K562 (cell line): ENCODE data around the gene RETREG2. TPM values are rescaled to one million over a fixed set of nuclear protein-coding genes. Genes with fewer than 3 reads are reported as not detected.

Source experiments
- ATAC-seq: fragments of 200-7000 bp; cut with Tn5 transposase; 3 replicates; pipeline ENCODE4 v1.9.1; 2020; ENCODE audit warnings: moderate library complexity
- BruUV-seq: library from RNA; stranded (reverse); fragments of 400-500 nt; replicated peaks from 2 replicates; lab custom pipeline; 2021; lab: Mats Ljungman, UMichigan
- CTCF ChIA-PET: fragments of 300-600 bp; formaldehyde crosslinking; extraction: SDS; loops from one replicate; lab custom pipeline; 2021; ENCODE audit warnings: low intra/inter-chr PET ratio; lab: Yijun Ruan, JAX
- POLR2A ChIA-PET: fragments of 300-600, 350-650 bp; sonication (Branson Sonifier 250); formaldehyde crosslinking; extraction: SDS; loops from one replicate; lab custom pipeline; 2021; ENCODE audit warnings: antibody characterized with exemption, inconsistent platforms; lab: Yijun Ruan, JAX
- DNase-seq, 4 experiments: peaks; one replicate each; pipeline versions ENCODE4 v3.0.0 to v3.0.0-alpha.2; 2011 to 2018; ENCODE audit warnings: low spot score in 3 of 4, mixed read lengths in 3 of 4; ENCODE audit errors: extremely low read depth in 1 of 4
- FAIRE-seq: peaks from 2 replicates; lab custom pipeline; 2011; peaks lifted over from hg19 to GRCh38; lab: Jason Lieb, UNC
- H2AFZ ChIP-seq: 2 replicates; pipeline ENCODE4 v1.6.0; 2011; ENCODE audit warnings: low read depth, low read length, control low read depth, inconsistent platforms
- H3K27ac ChIP-seq: fragments of 200-600 bp; 3 replicates; pipeline ENCODE4 v1.8.0; 2011; ENCODE audit warnings: low read depth, mild to moderate bottlenecking, control low read depth, inconsistent platforms, low read length, moderate library complexity, mixed read lengths; ENCODE audit errors: extremely low read depth
- H3K27me3 ChIP-seq, 2 experiments: fragments of 300-600 bp in 1 of 2; 2 replicates in 1 of 2; 3 replicates in 1 of 2; pipeline versions ENCODE4 v1.6.0 to v1.8.0; 2011; ENCODE audit warnings: inconsistent platforms in 2 of 2, low read length in 2 of 2, mild to moderate bottlenecking in 1 of 2, mixed read lengths in 1 of 2, moderate library complexity in 1 of 2; ENCODE audit not compliant: control insufficient read depth in 2 of 2, insufficient read depth in 2 of 2
- H3K36me3 ChIP-seq: fragments of 300-600 bp; 3 replicates; pipeline ENCODE4 v1.8.0; 2011; ENCODE audit warnings: mild to moderate bottlenecking, low read length, inconsistent platforms; ENCODE audit not compliant: control insufficient read depth, insufficient read depth
- H3K4me1 ChIP-seq, 2 experiments: fragments of 200-600 bp in 1 of 2; replicated peaks in 1 of 2; 2 replicates in 1 of 2; 3 replicates in 1 of 2; pipeline versions ENCODE4 v1.5.1 to v1.8.0; 2011; ENCODE audit warnings: inconsistent platforms in 2 of 2, low read length in 2 of 2, mild to moderate bottlenecking in 1 of 2, mixed read lengths in 1 of 2, moderate library complexity in 1 of 2; ENCODE audit not compliant: control insufficient read depth in 2 of 2, insufficient read depth in 2 of 2
- H3K4me2 ChIP-seq: 2 replicates; pipeline ENCODE4 v1.6.1; 2011; ENCODE audit warnings: low read length, control low read depth, inconsistent platforms, mixed read lengths; ENCODE audit not compliant: insufficient read depth
- H3K4me3 ChIP-seq: fragments of 200-600 bp; sonication (generic), shearing (Covaris generic); 2 replicates; pipeline ENCODE4 v1.5.1; 2016; ENCODE audit warnings: control low read depth, inconsistent platforms
- H3K79me2 ChIP-seq: fragments of 200-600 bp; 3 replicates; pipeline ENCODE4 v1.8.0; 2011; ENCODE audit warnings: low read length, inconsistent platforms; ENCODE audit not compliant: control insufficient read depth, insufficient read depth
- H3K9ac ChIP-seq, 2 experiments: 2 replicates each; pipeline versions ENCODE4 v1.6.0 to v1.6.1; 2011; ENCODE audit warnings: low read depth in 2 of 2, low read length in 2 of 2, control low read depth in 1 of 2, inconsistent platforms in 1 of 2, mild to moderate bottlenecking in 1 of 2, mixed read lengths in 1 of 2; ENCODE audit not compliant: insufficient read depth in 1 of 2
- H3K9me1 ChIP-seq: one replicate; pipeline ENCODE4 v1.6.0; 2011; ENCODE audit warnings: inconsistent platforms, mild to moderate bottlenecking, low read length, moderate library complexity; ENCODE audit not compliant: control insufficient read depth, insufficient read depth
- H3K9me3 ChIP-seq: replicated peaks from 2 replicates; pipeline ENCODE4 v1.5.1; 2011; ENCODE audit warnings: low read depth, low read length, inconsistent platforms; ENCODE audit not compliant: control insufficient read depth, insufficient read depth
- H4K20me1 ChIP-seq: replicated peaks from 2 replicates; pipeline ENCODE4 v1.6.1; 2011; ENCODE audit warnings: low read length, inconsistent platforms, mixed read lengths; ENCODE audit not compliant: control insufficient read depth, insufficient read depth
- CGGBP1 ChIP-seq: fragments of 250-450 bp; sonication (Bioruptor Pico); IDR thresholded peaks from 2 replicates; pipeline ENCODE4 v1.9.0; 2021; ENCODE audit warnings: mild to moderate bottlenecking
- GABPA ChIP-seq: fragments of 200-800 bp; sonication (Bioruptor generic); conservative IDR thresholded peaks from 2 replicates; pipeline ENCODE4 v1.6.1; 2016; ENCODE audit warnings: low read depth, missing genetic modification characterization, missing compliant biosample characterization
- GABPB1 ChIP-seq: sonication (generic); formaldehyde crosslinking; IDR thresholded peaks from 2 replicates; pipeline ENCODE4 v1.8.0; 2022; ENCODE audit warnings: mild to moderate bottlenecking, missing genetic modification reagents
- GTF2A2 ChIP-seq: IDR thresholded peaks from 2 replicates; pipeline ENCODE4 v1.6.1; 2016; ENCODE audit warnings: mild to moderate bottlenecking, missing genetic modification characterization, missing compliant biosample characterization
- PHF8 ChIP-seq: fragments of 200-600 bp; sonication (generic); IDR thresholded peaks from 2 replicates; pipeline ENCODE4 v1.6.1; 2012; ENCODE audit warnings: mixed run types, mild to moderate bottlenecking, inconsistent platforms, low read length, moderate library complexity, borderline replicate concordance
- POLR2G ChIP-seq: fragments of 200-400 bp; formaldehyde crosslinking; IDR thresholded peaks from 2 replicates; pipeline ENCODE4 v1.6.1; 2017; ENCODE audit warnings: low read depth, mild to moderate bottlenecking, antibody characterized with exemption, low read length, moderate library complexity
- RBBP5 ChIP-seq: fragments of 200-600 bp; sonication (generic); IDR thresholded peaks from 2 replicates; pipeline ENCODE4 v1.6.1; 2012; ENCODE audit warnings: borderline replicate concordance, mild to moderate bottlenecking, low read length, control low read depth, inconsistent platforms; ENCODE audit not compliant: insufficient read depth, poor library complexity, severe bottlenecking
- SPI1 ChIP-seq: IDR thresholded peaks from 2 replicates; pipeline ENCODE4 v1.6.1; 2011; ENCODE audit warnings: low read depth, low read length, control low read depth, borderline replicate concordance
- VEZF1 ChIP-seq: fragments of 200-800 bp; sonication (Bioruptor generic); IDR thresholded peaks from 2 replicates; pipeline ENCODE4 v1.6.1; 2017; ENCODE audit warnings: missing genetic modification characterization, missing compliant biosample characterization
- ZBTB1 ChIP-seq: sonication (generic); formaldehyde crosslinking; IDR thresholded peaks from 2 replicates; pipeline ENCODE4 v1.8.1; 2023; ENCODE audit warnings: missing genetic modification reagents, low read depth, mild to moderate bottlenecking, borderline replicate concordance
- ZBTB11 ChIP-seq, 3 experiments: fragments of 200-800 bp in 1 of 3; fragments of 250-450 bp in 1 of 3; fragments of 450-650 bp in 1 of 3; sonication (Bioruptor Pico) in 1 of 3; sonication (Bioruptor generic) in 1 of 3; formaldehyde crosslinking in 1 of 3; IDR thresholded peaks; 2 replicates each; pipeline versions ENCODE4 v1.6.1 to v1.8.0; 2016 to 2022; ENCODE audit warnings: mild to moderate bottlenecking in 2 of 3, missing genetic modification characterization in 2 of 3, missing compliant biosample characterization in 1 of 3, moderate library complexity in 1 of 3
- WGBS: fragments of 100-300 bp; shearing (Covaris generic); methylation state at CpG from one replicate; pipeline ENCODE4 v1.1.6; 2016; ENCODE audit warnings: low coverage, mixed read lengths; ENCODE audit not compliant: insufficient coverage; ENCODE audit errors: missing lambda C conversion rate; 5-methylcytosine and 5-hydroxymethylcytosine counted together
- in situ Hi-C: fragments of 300-500 bp; cut with MboI; formaldehyde crosslinking; loops from 4 replicates; pipeline ENCODE4 v1.15.0; 2018; ENCODE audit warnings: inconsistent platforms, mixed read lengths
- intact Hi-C: fragments of 100-400 bp; cut with micrococcal nuclease; formaldehyde crosslinking; loops from 2 replicates; pipeline ENCODE4 v1.14.2; 2022
- polyA plus RNA-seq, 8 experiments: library from polyadenylated mRNA; depleted of rRNA in 4 of 8; stranded (reverse) in 5 of 8; unstranded in 3 of 8; fragments of >200 nt; fragmentation: Nextera tagmentation in 2 of 8; fragmentation: Illumina TruSeq in 1 of 8; extraction: Ambion mirVana in 2 of 8; extraction: Trizol in 1 of 8; gene quantifications; 2 replicates each; pipeline versions ENCODE4 v1.2.1 to v1.2.3, GENCODE V29; 2011 to 2014; ENCODE audit warnings: inconsistent platforms in 1 of 8, missing spikeins in 1 of 8
- total RNA-seq, 7 experiments: library from RNA; depleted of rRNA in 6 of 7; stranded (reverse); fragments of >200 nt in 6 of 7; fragmentation: Illumina TruSeq in 2 of 7; extraction: Trizol in 2 of 7; gene quantifications; 2 replicates each; pipeline versions ENCODE4 v1.2.1 to v1.2.3, GENCODE V29; 2011 to 2021; ENCODE audit warnings: low replicate concordance in 1 of 7
- TF ChIP-seq, protein P1 (sequence below): sonication (generic); formaldehyde crosslinking; IDR thresholded peaks from 2 replicates; pipeline ENCODE4 v1.9.0; 2022; ENCODE audit warnings: mild to moderate bottlenecking, missing genetic modification reagents

The RETREG2 gene
- total and polyA plus RNA-seq, 9 of the 15 experiments (the other 6 are each of a cell fraction or from before 2014, with no cell fraction given), result 4.9 to 40.1 (median 19.2) TPM

- peaks cover 60% of the 10 kb centered on the region; the same call in 2 of the 3 replicates for H3K36me3 ChIP-seq
- intact Hi-C loops, result no loop called here
- peak overlapping the region; percentile 80 for H3K4me3 ChIP-seq
- no peaks in the 10 kb centered on the region for H4K20me1 ChIP-seq
- H3K9ac ChIP-seq, result peak overlapping the region; percentile 71 to 91
- no peak for FAIRE-seq
- H3K27me3 ChIP-seq, result no peaks in the 10 kb centered on the region
- H3K27ac ChIP-seq, result peak overlapping the region; percentile 97; the same call in 2 of the 3 replicates
- 1% methylated on average over 21 of the region's 45 CpGs for WGBS
- no peaks in the 10 kb centered on the region for H3K9me1 ChIP-seq
- ATAC-seq, result peak; percentile 35
- peak overlapping the region; percentile 32; the same call in 1 of the 2 replicates for H2AFZ ChIP-seq
- H3K4me1 ChIP-seq, result peaks cover 9 to 22% of the 10 kb centered on the region in 2 experiments; a peak in 4 of 5 replicates
- peak overlapping the region; percentile 100 for H3K4me2 ChIP-seq
- in situ Hi-C loops, result no loop called here
- DNase-seq, result peak; percentile 58 to 66 (median 62)
- no TSS peak for BruUV-seq
- POLR2A ChIA-PET, result no interaction called here
- peaks cover 42% of the 10 kb centered on the region for H3K79me2 ChIP-seq
- CTCF ChIA-PET, result interaction anchor here (0.8 kb wide), 1 partner anchor 33 kb away, joined by 4 read pairs; no protein-coding TSS in a partner anchor
- H3K9me3 ChIP-seq, result no peaks in the 10 kb centered on the region
- TF ChIP-seq ZBTB11 (CRISPR knock-in tag; IDR thresholded peaks at IDR 0.05) (peak in 1 of 3 experiments; percentile 7; a peak in 1 of 6 replicates), VEZF1 (CRISPR knock-in tag) (peak; percentile 83), GABPA (tag) (peak; percentile 36; the same call in 1 of the 2 replicates), GABPB1 (CRISPR knock-in tag) (peak; percentile 12; the same call in 1 of the 2 replicates), ZBTB1 (CRISPR knock-in tag) (peak; percentile 98), POLR2G (peak; percentile 75), RBBP5 (peak; percentile 25), CGGBP1 (no peak), GTF2A2 (tag) (no peak), PHF8 (peak; percentile 57; the same call in 1 of the 2 replicates), SPI1 (0 out of 2 replicates have a peak, but pooled peaks have one; percentile 7)
- TF ChIP-seq, protein P1, sequence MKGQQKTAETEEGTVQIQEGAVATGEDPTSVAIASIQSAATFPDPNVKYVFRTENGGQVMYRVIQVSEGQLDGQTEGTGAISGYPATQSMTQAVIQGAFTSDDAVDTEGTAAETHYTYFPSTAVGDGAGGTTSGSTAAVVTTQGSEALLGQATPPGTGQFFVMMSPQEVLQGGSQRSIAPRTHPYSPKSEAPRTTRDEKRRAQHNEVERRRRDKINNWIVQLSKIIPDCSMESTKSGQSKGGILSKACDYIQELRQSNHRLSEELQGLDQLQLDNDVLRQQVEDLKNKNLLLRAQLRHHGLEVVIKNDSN (CRISPR knock-in tag), result peak; percentile 8; the same call in 1 of the 2 replicates
These were observed 501 bp downstream of the RETREG2 start for GRCh38 chr2:219178377-219179175.
